ENCODE data around the gene SPNS2. TPM values are rescaled to one million over a fixed set of nuclear protein-coding genes. Genes with fewer than 3 reads are reported as not detected.

The SPNS2 gene
- polyA plus RNA-seq, 1 of the 3 experiments (the other 2 are of a cell fraction) = 0.08 TPM

- no peak for DNase-seq
- no peak overlapping the region for H3K27ac ChIP-seq (ENCODE audit: low read depth in 2 of 2, low read length in 1 of 2)
- H3K36me3 ChIP-seq (replicated peaks in 1 of 2; ENCODE audit: control insufficient read depth in 1 of 2, insufficient read depth in 2 of 2, low read length in 1 of 2) = no peaks in the 10 kb centered on the region
- H3F3A ChIP-seq (replicated peaks; ENCODE audit: insufficient read depth) = no peaks in the 10 kb centered on the region
- no peak overlapping the region for H3K9ac ChIP-seq
- H3K9me2 ChIP-seq = no peaks in the 10 kb centered on the region
- no peak for TF ChIP-seq RXRA (IDR thresholded peaks at IDR 0.05; ENCODE audit: borderline replicate concordance, low read depth)
- TF ChIP-seq ZBTB33 (IDR thresholded peaks at IDR 0.05; ENCODE audit: borderline replicate concordance, low read depth) = no peak
- TF ChIP-seq TAF1 (IDR thresholded peaks at IDR 0.05; ENCODE audit: borderline replicate concordance, low read depth, low read length) = no peak
- TF ChIP-seq YY1 (IDR thresholded peaks at IDR 0.05; ENCODE audit: low read depth) = no peak
- no peak for TF ChIP-seq SIN3A (IDR thresholded peaks at IDR 0.05; ENCODE audit: borderline replicate concordance, low read depth, low read length)
- no peak for TF ChIP-seq FOSL2 (IDR thresholded peaks at IDR 0.05; ENCODE audit: borderline replicate concordance, low read depth)
- no peak for TF ChIP-seq FOXM1 (IDR thresholded peaks at IDR 0.05; ENCODE audit: low read depth)
- TF ChIP-seq POLR2AphosphoS5 (IDR thresholded peaks at IDR 0.05; ENCODE audit: low read depth, low read length) = no peak
- no peak for TF ChIP-seq EP300 (IDR thresholded peaks at IDR 0.05; ENCODE audit: borderline replicate concordance in 1 of 2, low read depth in 1 of 2, low read length in 1 of 2)
- TF ChIP-seq TCF12 (IDR thresholded peaks at IDR 0.05) = no peak
- TF ChIP-seq EZH2phosphoT487 (IDR thresholded peaks at IDR 0.05; ENCODE audit: borderline replicate concordance, low read depth) = no peak
- TF ChIP-seq, protein P1, sequence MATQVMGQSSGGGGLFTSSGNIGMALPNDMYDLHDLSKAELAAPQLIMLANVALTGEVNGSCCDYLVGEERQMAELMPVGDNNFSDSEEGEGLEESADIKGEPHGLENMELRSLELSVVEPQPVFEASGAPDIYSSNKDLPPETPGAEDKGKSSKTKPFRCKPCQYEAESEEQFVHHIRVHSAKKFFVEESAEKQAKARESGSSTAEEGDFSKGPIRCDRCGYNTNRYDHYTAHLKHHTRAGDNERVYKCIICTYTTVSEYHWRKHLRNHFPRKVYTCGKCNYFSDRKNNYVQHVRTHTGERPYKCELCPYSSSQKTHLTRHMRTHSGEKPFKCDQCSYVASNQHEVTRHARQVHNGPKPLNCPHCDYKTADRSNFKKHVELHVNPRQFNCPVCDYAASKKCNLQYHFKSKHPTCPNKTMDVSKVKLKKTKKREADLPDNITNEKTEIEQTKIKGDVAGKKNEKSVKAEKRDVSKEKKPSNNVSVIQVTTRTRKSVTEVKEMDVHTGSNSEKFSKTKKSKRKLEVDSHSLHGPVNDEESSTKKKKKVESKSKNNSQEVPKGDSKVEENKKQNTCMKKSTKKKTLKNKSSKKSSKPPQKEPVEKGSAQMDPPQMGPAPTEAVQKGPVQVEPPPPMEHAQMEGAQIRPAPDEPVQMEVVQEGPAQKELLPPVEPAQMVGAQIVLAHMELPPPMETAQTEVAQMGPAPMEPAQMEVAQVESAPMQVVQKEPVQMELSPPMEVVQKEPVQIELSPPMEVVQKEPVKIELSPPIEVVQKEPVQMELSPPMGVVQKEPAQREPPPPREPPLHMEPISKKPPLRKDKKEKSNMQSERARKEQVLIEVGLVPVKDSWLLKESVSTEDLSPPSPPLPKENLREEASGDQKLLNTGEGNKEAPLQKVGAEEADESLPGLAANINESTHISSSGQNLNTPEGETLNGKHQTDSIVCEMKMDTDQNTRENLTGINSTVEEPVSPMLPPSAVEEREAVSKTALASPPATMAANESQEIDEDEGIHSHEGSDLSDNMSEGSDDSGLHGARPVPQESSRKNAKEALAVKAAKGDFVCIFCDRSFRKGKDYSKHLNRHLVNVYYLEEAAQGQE (IDR thresholded peaks at IDR 0.05; ENCODE audit: low read depth, low read length) = no peak
- no peak for TF ChIP-seq GABPA (IDR thresholded peaks at IDR 0.05; ENCODE audit: low read depth)
- no peak for TF ChIP-seq NRF1 (IDR thresholded peaks at IDR 0.05; ENCODE audit: low read depth, low read length)
- no peak overlapping the region for H3K4me3 ChIP-seq (ENCODE audit: low read depth in 2 of 2, low read length in 1 of 2)
- no peaks in the 10 kb centered on the region; the same call in 1 of the 2 replicates for H3K27me3 ChIP-seq (ENCODE audit: insufficient read depth)
- H3K9me3 ChIP-seq = no peaks in the 10 kb centered on the region
- H3K4me2 ChIP-seq = no peak overlapping the region
- ChIA-PET CTCF (interaction anchor here (1.2 kb wide), 1 partner anchor 61 kb away, joined by 3 read pairs; no protein-coding TSS in a partner anchor), POLR2A (no interaction called here)
- H3K79me2 ChIP-seq (ENCODE audit: insufficient read depth) = no peaks in the 10 kb centered on the region
- no peaks in the 10 kb centered on the region for H4K20me1 ChIP-seq (ENCODE audit: insufficient read depth)
- H2AFZ ChIP-seq (ENCODE audit: low read depth) = no peak overlapping the region
- WGBS (ENCODE audit: low lambda C conversion rate) = 71% methylated on average over 13 of the region's 16 CpGs
- peaks cover 0 to 8% of the 10 kb centered on the region in 2 experiments; a peak in 1 of 4 replicates for H3K4me1 ChIP-seq (ENCODE audit: control insufficient read depth in 1 of 2, insufficient read depth in 2 of 2, low read depth in 1 of 2, low read length in 1 of 2)
Measured at GRCh38 chr17:4482338-4483011, 16.2 kb upstream of the SPNS2 start.

Measured in SK-N-SH (cell line).